WTC11 (cell line): ENCODE results near the gene SLIT3.

Experiments used
- ATF2 ChIP-seq: sonication (generic); formaldehyde crosslinking; IDR thresholded peaks from 2 replicates; pipeline ENCODE4 v1.8.1; 2022; ENCODE audit warnings: low read depth, missing genetic modification reagents, borderline replicate concordance
- GABPB1 ChIP-seq: sonication (generic); formaldehyde crosslinking; IDR thresholded peaks from 2 replicates; pipeline ENCODE4 v1.8.1; 2023; ENCODE audit warnings: mild to moderate bottlenecking, missing genetic modification reagents
- TF ChIP-seq, protein P1 (sequence below): sonication (generic); formaldehyde crosslinking; IDR thresholded peaks from 2 replicates; pipeline ENCODE4 v1.8.1; 2022; ENCODE audit warnings: mild to moderate bottlenecking, moderate library complexity, missing genetic modification reagents
- TF ChIP-seq, protein P2 (sequence below): fragments of 200-600 bp; IDR thresholded peaks from 2 replicates; pipeline ENCODE4 v1.8.0; 2022; ENCODE audit warnings: antibody characterized with exemption
- TF ChIP-seq, protein P3 (sequence below): sonication (generic); formaldehyde crosslinking; IDR thresholded peaks from 2 replicates; pipeline ENCODE4 v1.8.1; 2022; ENCODE audit warnings: mild to moderate bottlenecking, missing genetic modification reagents, moderate library complexity, borderline replicate concordance

GRCh38 chr5:169301386-169301934 lies 521 bp upstream of the SLIT3 start:
- no peak for TF ChIP-seq ATF2
- TF ChIP-seq, protein P1, sequence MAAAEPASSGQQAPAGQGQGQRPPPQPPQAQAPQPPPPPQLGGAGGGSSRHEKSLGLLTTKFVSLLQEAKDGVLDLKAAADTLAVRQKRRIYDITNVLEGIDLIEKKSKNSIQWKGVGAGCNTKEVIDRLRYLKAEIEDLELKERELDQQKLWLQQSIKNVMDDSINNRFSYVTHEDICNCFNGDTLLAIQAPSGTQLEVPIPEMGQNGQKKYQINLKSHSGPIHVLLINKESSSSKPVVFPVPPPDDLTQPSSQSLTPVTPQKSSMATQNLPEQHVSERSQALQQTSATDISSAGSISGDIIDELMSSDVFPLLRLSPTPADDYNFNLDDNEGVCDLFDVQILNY (CRISPR knock-in tag), result no peak
- TF ChIP-seq, protein P2, sequence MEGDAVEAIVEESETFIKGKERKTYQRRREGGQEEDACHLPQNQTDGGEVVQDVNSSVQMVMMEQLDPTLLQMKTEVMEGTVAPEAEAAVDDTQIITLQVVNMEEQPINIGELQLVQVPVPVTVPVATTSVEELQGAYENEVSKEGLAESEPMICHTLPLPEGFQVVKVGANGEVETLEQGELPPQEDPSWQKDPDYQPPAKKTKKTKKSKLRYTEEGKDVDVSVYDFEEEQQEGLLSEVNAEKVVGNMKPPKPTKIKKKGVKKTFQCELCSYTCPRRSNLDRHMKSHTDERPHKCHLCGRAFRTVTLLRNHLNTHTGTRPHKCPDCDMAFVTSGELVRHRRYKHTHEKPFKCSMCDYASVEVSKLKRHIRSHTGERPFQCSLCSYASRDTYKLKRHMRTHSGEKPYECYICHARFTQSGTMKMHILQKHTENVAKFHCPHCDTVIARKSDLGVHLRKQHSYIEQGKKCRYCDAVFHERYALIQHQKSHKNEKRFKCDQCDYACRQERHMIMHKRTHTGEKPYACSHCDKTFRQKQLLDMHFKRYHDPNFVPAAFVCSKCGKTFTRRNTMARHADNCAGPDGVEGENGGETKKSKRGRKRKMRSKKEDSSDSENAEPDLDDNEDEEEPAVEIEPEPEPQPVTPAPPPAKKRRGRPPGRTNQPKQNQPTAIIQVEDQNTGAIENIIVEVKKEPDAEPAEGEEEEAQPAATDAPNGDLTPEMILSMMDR, result no peak
- no peak for TF ChIP-seq GABPB1 (CRISPR knock-in tag)
- TF ChIP-seq, protein P3, sequence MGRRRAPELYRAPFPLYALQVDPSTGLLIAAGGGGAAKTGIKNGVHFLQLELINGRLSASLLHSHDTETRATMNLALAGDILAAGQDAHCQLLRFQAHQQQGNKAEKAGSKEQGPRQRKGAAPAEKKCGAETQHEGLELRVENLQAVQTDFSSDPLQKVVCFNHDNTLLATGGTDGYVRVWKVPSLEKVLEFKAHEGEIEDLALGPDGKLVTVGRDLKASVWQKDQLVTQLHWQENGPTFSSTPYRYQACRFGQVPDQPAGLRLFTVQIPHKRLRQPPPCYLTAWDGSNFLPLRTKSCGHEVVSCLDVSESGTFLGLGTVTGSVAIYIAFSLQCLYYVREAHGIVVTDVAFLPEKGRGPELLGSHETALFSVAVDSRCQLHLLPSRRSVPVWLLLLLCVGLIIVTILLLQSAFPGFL (CRISPR knock-in tag), result no peak
